Body of pancreas (tissue), 4 donors: ENCODE results near the gene NPTX1.

Source experiments
- CTCF ChIP-seq, 7 experiments: fragments of 450-650 bp in 4 of 7; fragments of 200-600 bp in 3 of 7; sonication (generic) in 3 of 7; IDR thresholded peaks; one replicate each; pipeline ENCODE4 v1.5.1; 2016 to 2019; ENCODE audit warnings: antibody characterized with exemption in 7 of 7
- POLR2A ChIP-seq, 3 donors: fragments of 450-650 bp; IDR thresholded peaks; one replicate each; pipeline ENCODE4 v1.6.1; 2016; ENCODE audit warnings: antibody characterized with exemption in 3 of 3, mild to moderate bottlenecking in 2 of 3

- TF ChIP-seq POLR2A (IDR thresholded peaks at IDR 0.05) (no peak), CTCF (IDR thresholded peaks at IDR 0.05) (no peak)
Observed at GRCh38 chr17:80499961-80500665, 23.7 kb upstream of the NPTX1 start.
